ENCODE results near the gene DAPL1. TPM values are rescaled to one million over a fixed set of nuclear protein-coding genes. Genes with fewer than 3 reads are reported as not detected.

DAPL1 gene
- total RNA-seq, 4 donors from 2014 or later = 3.0 TPM; not detected in 3

DNA sequence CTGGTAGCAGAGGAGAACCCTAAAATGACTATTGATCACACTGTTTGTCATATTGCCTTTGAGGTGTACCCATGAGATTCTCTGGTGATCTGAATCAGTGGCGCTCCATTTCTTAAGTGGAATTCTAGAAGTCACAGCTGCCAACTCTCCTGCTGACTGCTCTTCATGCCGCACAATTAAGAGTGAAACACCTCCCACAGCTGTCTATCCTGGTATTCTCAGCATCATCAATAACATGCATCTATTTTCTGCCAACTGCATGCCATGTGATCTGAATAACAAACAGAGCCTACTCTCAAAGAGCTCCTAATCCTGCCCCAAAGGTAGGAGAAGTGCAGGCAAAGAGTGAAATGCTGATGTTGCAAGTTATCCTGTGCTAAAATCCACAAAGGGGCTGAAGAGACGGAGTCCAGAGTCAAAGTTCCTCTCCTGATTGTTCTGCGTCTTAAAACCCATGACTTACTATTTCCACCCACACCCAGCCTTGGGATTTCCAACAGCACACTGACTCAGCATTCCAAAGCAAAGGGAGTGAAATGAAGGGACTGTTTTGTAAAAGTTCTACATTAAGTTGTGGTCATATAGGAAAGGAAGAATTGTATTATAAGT, 13.7 kb upstream of the DAPL1 start:
- no peak overlapping the region for H3K27ac ChIP-seq
- WGBS, 2 donors (ENCODE audit: low coverage in 1 of 2) = 31 to 62% methylated on average over 2 to 4 of the region's 4 CpGs
- TF ChIP-seq POLR2AphosphoS5 (IDR thresholded peaks at IDR 0.05) = no peak
- no peak for ATAC-seq
- no peaks in the 10 kb centered on the region for H3K36me3 ChIP-seq
- no peak overlapping the region for H3K4me3 ChIP-seq
- no peaks in the 10 kb centered on the region for H3K27me3 ChIP-seq
- no peaks in the 10 kb centered on the region for H3K4me1 ChIP-seq
- no peaks in the 10 kb centered on the region for H3K9me3 ChIP-seq

DNA sequence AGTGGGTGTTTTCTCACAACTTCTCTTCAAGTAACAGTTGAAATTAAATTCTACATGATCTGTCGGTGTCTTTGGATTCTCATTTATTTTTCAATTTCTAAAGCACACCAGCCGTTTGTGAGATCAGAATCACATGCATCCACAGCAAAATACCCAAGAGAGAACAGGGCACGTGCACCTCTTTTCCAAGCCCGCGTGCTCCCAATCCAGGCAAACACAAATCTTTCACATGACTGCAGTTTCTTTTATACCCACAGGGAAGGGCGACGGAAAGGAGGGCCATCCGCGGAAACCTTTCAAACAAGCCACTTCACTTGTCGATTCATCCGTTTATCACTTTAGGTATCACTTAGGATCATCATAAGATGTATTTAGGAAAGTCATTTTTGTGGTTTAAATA, 13.0 kb upstream of the DAPL1 start:
- H3K27ac ChIP-seq = no peak overlapping the region
- no peaks in the 10 kb centered on the region for H3K27me3 ChIP-seq
- 81 to 95% methylated on average over 9 to 11 of the region's 11 CpGs for WGBS, 2 donors (ENCODE audit: low coverage in 1 of 2)
- no peak overlapping the region for H3K4me3 ChIP-seq
- no peak for ATAC-seq
- no peaks in the 10 kb centered on the region for H3K36me3 ChIP-seq
- no peak for TF ChIP-seq POLR2AphosphoS5 (IDR thresholded peaks at IDR 0.05)
- TF ChIP-seq POLR2A (IDR thresholded peaks at IDR 0.05) = no peak
- TF ChIP-seq EP300 (IDR thresholded peaks at IDR 0.05) = no peak
- no peak for TF ChIP-seq CTCF (IDR thresholded peaks at IDR 0.05)
- no peaks in the 10 kb centered on the region for H3K4me1 ChIP-seq
- H3K9me3 ChIP-seq = peaks cover 0 to 4% (median 0%) of the 10 kb centered on the region in 3 donors

- Histone ChIP-seq H3K36me3 (no peaks in the 10 kb centered on the region), H3K4me3 (no peak overlapping the region), H3K4me1 (no peaks in the 10 kb centered on the region), H3K27me3 (no peaks in the 10 kb centered on the region), H3K9me3 (peaks cover 0 to 9% (median 0%) of the 10 kb centered on the region in 3 donors), H3K27ac (no peak overlapping the region)
- no peak for ATAC-seq
- no peak for TF ChIP-seq POLR2AphosphoS5 (IDR thresholded peaks at IDR 0.05)
- TF ChIP-seq CTCF (IDR thresholded peaks at IDR 0.05) = no peak
- no peak for TF ChIP-seq EP300 (IDR thresholded peaks at IDR 0.05)
- WGBS, 2 donors (ENCODE audit: low coverage in 1 of 2) = 75 to 96% methylated on average over 5 of the region's 5 CpGs
Measured at GRCh38 chr2:158782616-158783015, 12.5 kb upstream of the DAPL1 start.

DNA sequence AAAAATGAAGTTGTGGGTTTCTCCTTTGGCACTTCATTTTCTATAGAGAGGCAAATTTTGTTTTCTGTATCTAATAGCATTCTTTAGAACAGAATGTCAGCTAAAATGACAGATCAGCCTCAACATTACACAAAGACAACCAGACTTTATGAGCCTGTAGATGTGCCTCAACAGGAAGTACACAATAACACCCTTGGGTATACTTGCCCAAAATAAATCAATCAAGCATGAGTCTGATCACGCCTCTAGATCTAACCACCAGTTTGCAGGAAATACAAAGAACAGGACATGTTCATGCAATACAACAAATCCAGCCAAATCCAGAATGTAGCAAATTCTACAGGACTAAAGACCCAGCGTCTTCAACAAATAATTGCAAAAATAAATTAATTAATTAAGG, 11.2 kb upstream of the DAPL1 start:
- Histone ChIP-seq H3K4me1 (no peaks in the 10 kb centered on the region), H3K27me3 (no peaks in the 10 kb centered on the region), H3K4me3 (no peak overlapping the region), H3K36me3 (no peaks in the 10 kb centered on the region), H3K27ac (no peak overlapping the region), H3K9me3 (peaks cover 0 to 9% (median 0%) of the 10 kb centered on the region in 3 donors)
- ATAC-seq = no peak
- TF ChIP-seq EP300 (IDR thresholded peaks at IDR 0.05) = no peak
- 72 to 100% methylated on average over 1 to 2 of the region's 2 CpGs for WGBS, 2 donors (ENCODE audit: low coverage in 1 of 2)

DNA sequence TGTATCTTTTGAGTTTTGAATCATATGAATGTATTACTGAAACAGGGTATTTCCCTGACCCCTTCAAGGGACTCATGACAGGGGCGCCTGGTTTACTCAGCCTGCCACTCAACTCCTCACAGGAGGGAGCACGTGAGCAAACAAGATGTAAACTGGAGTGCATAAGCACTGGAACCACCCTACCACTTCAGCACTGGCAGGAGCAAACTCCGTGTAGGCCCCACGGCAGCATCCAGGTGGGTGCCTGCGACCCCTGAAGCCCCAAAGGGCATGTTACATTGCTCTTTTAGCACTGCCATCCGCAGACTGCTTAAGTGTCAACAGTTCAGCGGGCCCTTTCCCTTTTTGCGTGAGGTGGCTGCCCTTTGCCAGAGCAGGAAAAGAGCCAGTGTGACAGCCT, 8.2 kb upstream of the DAPL1 start:
- Histone ChIP-seq H3K27me3 (no peaks in the 10 kb centered on the region), H3K4me3 (no peak overlapping the region), H3K9me3 (peaks cover 0 to 9% (median 0%) of the 10 kb centered on the region in 3 donors), H3K27ac (no peak overlapping the region), H3K4me1 (no peaks in the 10 kb centered on the region), H3K36me3 (no peaks in the 10 kb centered on the region)
- ATAC-seq = no peak
- TF ChIP-seq EP300 (IDR thresholded peaks at IDR 0.05) (no peak), POLR2AphosphoS5 (IDR thresholded peaks at IDR 0.05) (no peak), CTCF (IDR thresholded peaks at IDR 0.05) (no peak), POLR2A (IDR thresholded peaks at IDR 0.05) (no peak)
- WGBS, 2 donors (ENCODE audit: low coverage in 1 of 2) = 92% methylated on average over 2 of the region's 8 CpGs; no CpG with 5 or more reads in 1 of the 2 donors

DNA sequence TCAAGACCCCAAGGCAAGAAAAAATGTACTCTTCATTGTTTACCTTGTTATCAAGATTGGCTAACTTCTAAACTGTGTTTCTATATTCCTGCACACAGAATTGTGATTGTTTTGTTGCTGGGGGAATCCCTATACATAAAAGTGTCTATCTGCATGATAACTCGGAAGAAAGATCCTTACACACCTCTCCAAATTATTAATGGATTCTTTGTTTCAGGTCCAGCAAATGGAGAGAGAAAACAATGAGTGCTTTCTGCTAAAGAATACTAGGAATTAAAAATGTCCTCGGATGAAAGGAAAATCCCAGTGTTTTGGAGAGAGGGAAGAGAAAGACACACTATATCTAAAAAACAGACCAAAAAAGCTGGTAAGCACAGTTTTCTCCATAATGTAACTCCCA, 6.2 kb upstream of the DAPL1 start:
- H3K27me3 ChIP-seq = no peaks in the 10 kb centered on the region
- H3K9me3 ChIP-seq = peaks cover 0 to 9% (median 0%) of the 10 kb centered on the region in 3 donors
- TF ChIP-seq EP300 (IDR thresholded peaks at IDR 0.05) (no peak), CTCF (IDR thresholded peaks at IDR 0.05) (no peak), POLR2AphosphoS5 (IDR thresholded peaks at IDR 0.05) (no peak), POLR2A (IDR thresholded peaks at IDR 0.05) (no peak)
- H3K4me3 ChIP-seq = no peak overlapping the region
- no peaks in the 10 kb centered on the region for H3K4me1 ChIP-seq
- no peak for ATAC-seq
- no peaks in the 10 kb centered on the region for H3K36me3 ChIP-seq
- 60 to 75% methylated on average over 2 of the region's 2 CpGs for WGBS, 2 donors (ENCODE audit: low coverage in 1 of 2)
- H3K27ac ChIP-seq = no peak overlapping the region
